HEK293 (cell line): ENCODE measurements around the gene DCDC1.

Experiments used
- CTCF ChIA-PET: fragments of 350-600 bp; formaldehyde crosslinking; extraction: SDS; loops from one replicate; lab custom pipeline; 2021; ENCODE audit warnings: antibody characterized with exemption; lab: Yijun Ruan, JAX
- POLR2A ChIA-PET: fragments of 300-600 bp; formaldehyde crosslinking; extraction: SDS; loops from one replicate; lab custom pipeline; 2020; ENCODE audit warnings: antibody characterized with exemption, inconsistent platforms; lab: Yijun Ruan, JAX
- H3K27ac ChIP-seq: fragments of 200-500 bp; sonication (Bioruptor generic); 2 replicates; pipeline ENCODE4 v1.5.1; 2014; ENCODE audit warnings: low read depth, low read length, control low read depth, inconsistent platforms; ENCODE audit errors: extremely low read depth
- H3K36me3 ChIP-seq, 2 experiments: fragments of 200-500 bp in 1 of 2; sonication (Bioruptor generic) in 1 of 2; 1 replicate in 1 of 2; 2 replicates in 1 of 2; pipeline ENCODE4 v1.5.1; 2014 to 2017; ENCODE audit warnings: inconsistent platforms in 2 of 2, low read length in 2 of 2; ENCODE audit not compliant: control insufficient read depth in 2 of 2, insufficient read depth in 1 of 2
- H3K4me1 ChIP-seq: fragments of 200-500 bp; sonication (Bioruptor generic); 2 replicates; pipeline ENCODE4 v1.5.1; 2014; ENCODE audit warnings: mild to moderate bottlenecking, low read length, inconsistent platforms; ENCODE audit not compliant: control insufficient read depth, insufficient read depth
- H3K4me3 ChIP-seq: 2 replicates; pipeline ENCODE4 v1.5.1; 2011; ENCODE audit warnings: low read depth, mild to moderate bottlenecking, control low read depth, low read length, moderate library complexity
- H3K9me3 ChIP-seq: fragments of 200-500 bp; sonication (Bioruptor generic); 2 replicates; pipeline ENCODE4 v1.5.1; 2014; ENCODE audit warnings: low read depth, low read length, inconsistent platforms; ENCODE audit not compliant: control insufficient read depth, insufficient read depth
- GLIS1 ChIP-seq: fragments of 450-650 bp; formaldehyde crosslinking; IDR thresholded peaks from 2 replicates; pipeline ENCODE4 v1.5.1; 2016; ENCODE audit warnings: missing biosample characterization, missing genetic modification characterization
- PRDM1 ChIP-seq: fragments of 450-650 bp; formaldehyde crosslinking; IDR thresholded peaks from 2 replicates; pipeline ENCODE4; 2016; ENCODE audit warnings: missing biosample characterization, missing genetic modification characterization
- SCRT1 ChIP-seq: fragments of 450-650 bp; formaldehyde crosslinking; IDR thresholded peaks from 2 replicates; pipeline ENCODE4 v1.5.1; 2016; ENCODE audit warnings: missing biosample characterization, missing genetic modification characterization, borderline replicate concordance
- ZBTB17 ChIP-seq: fragments of 450-650 bp; formaldehyde crosslinking; IDR thresholded peaks from 2 replicates; pipeline ENCODE4 v1.5.1; 2016; ENCODE audit warnings: missing biosample characterization, missing genetic modification characterization
- ZBTB21 ChIP-seq: fragments of 450-650 bp; formaldehyde crosslinking; IDR thresholded peaks from 2 replicates; pipeline ENCODE4 v1.5.1; 2017; ENCODE audit warnings: missing biosample characterization, missing genetic modification characterization
- ZFP69B ChIP-seq: fragments of 450-650 bp; formaldehyde crosslinking; IDR thresholded peaks from 2 replicates; pipeline ENCODE4 v1.5.1; 2016; ENCODE audit warnings: missing biosample characterization, missing genetic modification characterization
- ZNF223 ChIP-seq: fragments of 450-650 bp; formaldehyde crosslinking; IDR thresholded peaks from 2 replicates; pipeline ENCODE4 v1.5.1; 2016; ENCODE audit warnings: missing biosample characterization, missing genetic modification characterization
- ZNF274 ChIP-seq, 2 experiments: fragments of 200-500 bp in 1 of 2; fragments of 450-650 bp in 1 of 2; sonication (Bioruptor generic) in 1 of 2; formaldehyde crosslinking in 1 of 2; IDR thresholded peaks; 2 replicates each; pipeline versions ENCODE4 v1.5.1 to v1.6.1; 2014 to 2016; ENCODE audit warnings: borderline replicate concordance in 1 of 2, inconsistent platforms in 1 of 2, low read length in 1 of 2, missing biosample characterization in 1 of 2, missing genetic modification characterization in 1 of 2
- ZNF416 ChIP-seq: fragments of 450-650 bp; formaldehyde crosslinking; IDR thresholded peaks from 2 replicates; pipeline ENCODE4 v1.5.1; 2016; ENCODE audit warnings: missing biosample characterization, missing genetic modification characterization
- ZNF48 ChIP-seq: fragments of 450-650 bp; formaldehyde crosslinking; IDR thresholded peaks from 2 replicates; pipeline ENCODE4 v1.5.1; 2016; ENCODE audit warnings: missing biosample characterization, missing genetic modification characterization
- ZNF513 ChIP-seq: fragments of 450-650 bp; IDR thresholded peaks from 2 replicates; pipeline ENCODE4 v1.5.1; 2018; ENCODE audit warnings: missing biosample characterization, missing genetic modification characterization
- ZNF623 ChIP-seq: fragments of 450-650 bp; formaldehyde crosslinking; IDR thresholded peaks from 2 replicates; pipeline ENCODE4 v1.5.1; 2016; ENCODE audit warnings: missing biosample characterization, missing genetic modification characterization
- ZNF654 ChIP-seq: fragments of 450-650 bp; formaldehyde crosslinking; IDR thresholded peaks from 2 replicates; pipeline ENCODE4 v1.5.1; 2016; ENCODE audit warnings: low read depth, missing biosample characterization, missing genetic modification characterization
- ZNF660 ChIP-seq: fragments of 450-650 bp; IDR thresholded peaks from 2 replicates; pipeline ENCODE4 v1.5.1; 2018; ENCODE audit warnings: missing biosample characterization, mild to moderate bottlenecking, missing genetic modification characterization
- ZNF701 ChIP-seq: fragments of 450-650 bp; formaldehyde crosslinking; IDR thresholded peaks from 2 replicates; pipeline ENCODE4 v1.5.1; 2016; ENCODE audit warnings: missing biosample characterization, missing genetic modification characterization
- ZSCAN18 ChIP-seq: fragments of 450-650 bp; formaldehyde crosslinking; IDR thresholded peaks from 2 replicates; pipeline ENCODE4 v1.5.1; 2016; ENCODE audit warnings: missing biosample characterization, missing genetic modification characterization

Gene DCDC1

GRCh38 chr11:31243706-31244105 is 125.8 kb downstream of the DCDC1 start (continued):
- no peak for TF ChIP-seq ZNF623
- no peak for TF ChIP-seq ZNF513 (tag by site-specific recombination)
- TF ChIP-seq ZSCAN18 (tag by site-specific recombination): no peak
- TF ChIP-seq SCRT1 (tag by site-specific recombination): no peak
- no peak for TF ChIP-seq ZNF274 (IDR thresholded peaks at IDR 0.05; ENCODE audit: low read length)
- TF ChIP-seq ZNF274 (tag by site-specific recombination; IDR thresholded peaks at IDR 0.05; ENCODE audit: borderline replicate concordance): no peak
- no peak for TF ChIP-seq ZNF416
- no peak for TF ChIP-seq ZNF223 (tag by site-specific recombination)
- TF ChIP-seq GLIS1: no peak
- TF ChIP-seq ZNF654 (tag by site-specific recombination): no peak
- no peak for TF ChIP-seq ZBTB21

GRCh38 chr11:31240340-31240904 is 129.1 kb downstream of the DCDC1 start:
- ChIA-PET POLR2A (no interaction called here), CTCF (interaction anchor here (0.6 to 7.0 kb wide), 23 partner anchors 8 to 936 kb away, joined by 3 to 61 read pairs (median 3); no protein-coding TSS in a partner anchor)
- no peak overlapping the region for H3K4me3 ChIP-seq
- no peak overlapping the region for H3K27ac ChIP-seq
- TF ChIP-seq ZNF654 (tag by site-specific recombination) (peak; percentile 68), ZNF660 (tag by site-specific recombination) (peak; percentile 79; the same call in 1 of the 2 replicates), ZNF701 (tag by site-specific recombination) (no peak)
- no peaks in the 10 kb centered on the region for H3K4me1 ChIP-seq
- H3K36me3 ChIP-seq: no peaks in the 10 kb centered on the region
- H3K9me3 ChIP-seq: no peaks in the 10 kb centered on the region

- TF ChIP-seq ZFP69B (no peak), ZBTB17 (peak; percentile 73)
- POLR2A ChIA-PET: no interaction called here
- Histone ChIP-seq H3K4me3 (no peak overlapping the region), H3K4me1 (no peaks in the 10 kb centered on the region), H3K36me3 (no peaks in the 10 kb centered on the region), H3K9me3 (no peaks in the 10 kb centered on the region), H3K27ac (no peak overlapping the region)
- CTCF ChIA-PET: interaction anchor here (0.6 to 7.0 kb wide), 9 partner anchors 10 to 1059 kb away, joined by 3 to 61 read pairs (median 7); no protein-coding TSS in a partner anchor
These were observed 131.4 kb downstream of the DCDC1 start for GRCh38 chr11:31237819-31238760.

- TF ChIP-seq PRDM1 (tag by site-specific recombination) (0 out of 2 replicates have a peak, but pooled peaks have one; percentile 15), ZNF654 (tag by site-specific recombination) (peak; percentile 51), ZNF48 (tag by site-specific recombination) (no peak)
- ChIA-PET CTCF (interaction anchor here (0.6 to 7.0 kb wide), 17 partner anchors 11 to 1066 kb away, joined by 3 to 61 read pairs (median 3); no protein-coding TSS in a partner anchor), POLR2A (no interaction called here)
- Histone ChIP-seq H3K36me3 (no peaks in the 10 kb centered on the region), H3K27ac (no peak overlapping the region), H3K4me1 (no peaks in the 10 kb centered on the region), H3K9me3 (no peaks in the 10 kb centered on the region), H3K4me3 (no peak overlapping the region)
These were observed 133.4 kb downstream of the DCDC1 start for GRCh38 chr11:31236143-31236542.
